ENCODE data around the gene ACVR1C.
A peak's percentile ranks its signal among the peaks of the same experiment; 100 is the strongest.

Gene ACVR1C

GRCh38 chr2:157628477-157629415, at the start of gene ACVR1C:
Gene ACVR1C (minus strand): TSS chr2:157628864. CDS start chr2:157628644, 220 bp downstream.
- DNase-seq (ENCODE audit: low read depth), result peak; percentile 45

GRCh38 chr2:157677941-157678340, 49.3 kb upstream of the ACVR1C start:
- DNase-seq (ENCODE audit: low read depth), result no peak

- no peak for DNase-seq (ENCODE audit: low read depth)
Measured at GRCh38 chr2:157672129-157672528, 43.5 kb upstream of the ACVR1C start.

GRCh38 chr2:157662401-157662800, 33.7 kb upstream of the ACVR1C start:
- DNase-seq (ENCODE audit: low read depth), result no peak

- DNase-seq (ENCODE audit: low read depth), result no peak
Measured at GRCh38 chr2:157661776-157662175, 33.1 kb upstream of the ACVR1C start.

GRCh38 chr2:157657858-157658257, 29.2 kb upstream of the ACVR1C start:
- no peak for DNase-seq (ENCODE audit: low read depth)

- DNase-seq (ENCODE audit: low read depth), result no peak
Measured at GRCh38 chr2:157657101-157657500, 28.4 kb upstream of the ACVR1C start.

- DNase-seq (ENCODE audit: low read depth), result no peak
Measured at GRCh38 chr2:157644776-157645175, 16.1 kb upstream of the ACVR1C start.

GRCh38 chr2:157631861-157632260, 3.2 kb upstream of the ACVR1C start:
- DNase-seq (ENCODE audit: low read depth), result no peak

- DNase-seq (ENCODE audit: low read depth), result peak; percentile 28
Measured at GRCh38 chr2:157627594-157628476, 829 bp downstream of the ACVR1C start.

- no peak for DNase-seq (ENCODE audit: low read depth)
Measured at GRCh38 chr2:157625296-157625695, 3.4 kb downstream of the ACVR1C start.

- no peak for DNase-seq (ENCODE audit: low read depth)
Measured at GRCh38 chr2:157620956-157621355, 7.7 kb downstream of the ACVR1C start.

- no peak for DNase-seq (ENCODE audit: low read depth)
Measured at GRCh38 chr2:157611726-157612125, 16.9 kb downstream of the ACVR1C start.

- DNase-seq (ENCODE audit: low read depth), result no peak
Measured at GRCh38 chr2:157611110-157611509, 17.6 kb downstream of the ACVR1C start.

GRCh38 chr2:157606534-157606933, 22.1 kb downstream of the ACVR1C start:
- no peak for DNase-seq (ENCODE audit: low read depth)

- no peak for DNase-seq (ENCODE audit: low read depth)
Measured at GRCh38 chr2:157603198-157603597, 25.5 kb downstream of the ACVR1C start.

GRCh38 chr2:157601807-157602206, 26.9 kb downstream of the ACVR1C start:
- no peak for DNase-seq (ENCODE audit: low read depth)

- DNase-seq (ENCODE audit: low read depth), result peak; percentile 42
Measured at GRCh38 chr2:157596992-157597681, 31.5 kb downstream of the ACVR1C start.

GRCh38 chr2:157593411-157593810, 35.3 kb downstream of the ACVR1C start:
- DNase-seq (ENCODE audit: low read depth), result no peak

- DNase-seq (ENCODE audit: low read depth), result no peak
Measured at GRCh38 chr2:157592948-157593347, 35.7 kb downstream of the ACVR1C start.

- no peak for DNase-seq (ENCODE audit: low read depth)
Measured at GRCh38 chr2:157592374-157592773, 36.3 kb downstream of the ACVR1C start.

GRCh38 chr2:157587576-157587975, 41.1 kb downstream of the ACVR1C start:
- no peak for DNase-seq (ENCODE audit: low read depth)
